ENCODE results near the gene HTRA3.

Gene HTRA3

DNA sequence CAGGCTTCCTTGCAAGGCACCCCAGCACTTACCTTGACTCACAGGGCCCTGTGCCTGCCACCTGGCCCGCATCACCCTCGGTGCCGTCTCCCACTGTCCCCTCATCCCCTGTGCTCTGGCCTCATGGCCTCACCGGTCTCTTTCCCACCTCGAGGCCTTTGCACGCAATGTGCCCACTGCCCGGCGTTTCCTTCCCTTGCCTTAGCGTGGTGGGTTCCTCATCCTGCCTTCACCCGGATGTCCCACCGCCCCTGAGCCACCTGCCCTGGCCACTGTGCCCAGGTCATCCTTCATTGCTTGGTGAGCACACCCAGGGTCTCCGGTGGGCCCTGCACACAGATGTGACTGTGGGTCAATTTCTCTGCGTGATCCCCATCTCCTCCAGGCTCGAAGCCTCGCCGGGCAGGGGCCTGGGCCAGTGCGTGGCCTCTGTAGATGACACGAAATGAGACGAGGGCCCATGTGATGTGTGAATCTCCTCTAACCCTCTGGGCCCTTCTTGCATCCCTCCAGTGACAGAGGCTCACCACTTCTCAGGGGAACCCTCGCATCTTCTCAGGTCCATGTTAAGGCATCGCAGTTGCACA is 4.6 kb downstream of the HTRA3 start:
- no peaks in the 10 kb centered on the region for H4K20me1 ChIP-seq (ENCODE audit: insufficient read depth, low read length)

DNA sequence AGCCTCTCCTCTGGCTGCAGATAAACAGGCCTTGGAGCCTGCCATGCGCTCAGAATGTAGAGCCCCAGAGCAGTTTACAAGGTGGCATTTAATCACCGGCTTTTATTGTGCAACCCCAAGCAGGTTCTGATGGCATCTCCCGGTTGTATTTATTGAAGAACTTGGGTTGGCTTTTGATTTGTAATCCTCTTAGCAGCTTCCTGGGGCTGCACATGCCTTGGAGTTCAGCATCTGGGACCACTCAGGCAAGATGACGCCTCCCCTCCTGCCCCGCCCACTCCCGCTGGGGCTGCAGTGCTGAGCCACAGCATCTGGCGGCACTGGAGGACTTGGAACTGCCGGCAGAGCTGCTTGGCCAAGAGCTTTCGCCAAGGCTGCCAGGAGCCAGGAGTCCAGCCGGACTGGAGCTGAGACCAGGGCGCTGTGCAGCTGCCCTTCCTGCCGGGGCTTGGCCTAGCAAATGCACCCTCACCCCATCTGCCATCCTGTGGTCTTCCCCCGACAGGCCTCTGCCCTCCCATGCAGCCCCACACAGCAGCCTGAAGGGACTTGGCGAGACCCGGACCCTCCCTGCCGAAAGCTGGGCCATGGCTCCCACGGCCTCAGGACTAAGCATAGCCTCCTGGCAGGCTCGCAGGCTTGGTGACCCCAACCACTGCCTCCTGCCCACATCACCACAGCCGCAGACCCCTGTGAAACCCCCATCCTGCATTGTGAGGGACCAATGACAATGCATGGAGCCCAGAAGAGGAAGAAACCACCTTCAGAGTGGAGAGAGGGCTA is 5.4 kb downstream of the HTRA3 start:
- Histone ChIP-seq H3K9me3 (ENCODE audit: insufficient read depth, low read length) (no peaks in the 10 kb centered on the region), H3K4me1 (ENCODE audit: low read length) (no peaks in the 10 kb centered on the region), H3K9ac (ENCODE audit: low read length) (no peak overlapping the region), H3K4me3 (ENCODE audit: low read length) (no peak overlapping the region), H3K79me2 (ENCODE audit: low read length) (no peaks in the 10 kb centered on the region), H3K27ac (ENCODE audit: low read length) (no peak overlapping the region), H3K27me3 (ENCODE audit: low read depth, low read length) (no peaks in the 10 kb centered on the region), H4K20me1 (ENCODE audit: insufficient read depth, low read length) (no peaks in the 10 kb centered on the region), H3K4me2 (ENCODE audit: low read length) (no peak overlapping the region), H2AFZ (ENCODE audit: low read depth, low read length) (no peak overlapping the region), H3K36me3 (replicated peaks; ENCODE audit: low read depth, low read length) (no peaks in the 10 kb centered on the region)
- no peak for TF ChIP-seq EZH2phosphoT487 (IDR thresholded peaks at IDR 0.05; ENCODE audit: low read depth)

More for the DNA sequence above, 4.6 kb downstream of the HTRA3 start:
- Histone ChIP-seq H3K79me2 (ENCODE audit: low read length) (no peaks in the 10 kb centered on the region), H3K4me1 (ENCODE audit: low read length) (no peaks in the 10 kb centered on the region), H3K27ac (ENCODE audit: low read length) (no peak overlapping the region), H3K9ac (ENCODE audit: low read length) (no peak overlapping the region), H3K9me3 (ENCODE audit: insufficient read depth, low read length) (no peaks in the 10 kb centered on the region), H3K27me3 (ENCODE audit: low read depth, low read length) (no peaks in the 10 kb centered on the region), H3K36me3 (replicated peaks; ENCODE audit: low read depth, low read length) (no peaks in the 10 kb centered on the region), H3K4me3 (ENCODE audit: low read length) (no peak overlapping the region), H2AFZ (ENCODE audit: low read depth, low read length) (no peak overlapping the region), H3K4me2 (ENCODE audit: low read length) (no peak overlapping the region)
- TF ChIP-seq, protein P1, sequence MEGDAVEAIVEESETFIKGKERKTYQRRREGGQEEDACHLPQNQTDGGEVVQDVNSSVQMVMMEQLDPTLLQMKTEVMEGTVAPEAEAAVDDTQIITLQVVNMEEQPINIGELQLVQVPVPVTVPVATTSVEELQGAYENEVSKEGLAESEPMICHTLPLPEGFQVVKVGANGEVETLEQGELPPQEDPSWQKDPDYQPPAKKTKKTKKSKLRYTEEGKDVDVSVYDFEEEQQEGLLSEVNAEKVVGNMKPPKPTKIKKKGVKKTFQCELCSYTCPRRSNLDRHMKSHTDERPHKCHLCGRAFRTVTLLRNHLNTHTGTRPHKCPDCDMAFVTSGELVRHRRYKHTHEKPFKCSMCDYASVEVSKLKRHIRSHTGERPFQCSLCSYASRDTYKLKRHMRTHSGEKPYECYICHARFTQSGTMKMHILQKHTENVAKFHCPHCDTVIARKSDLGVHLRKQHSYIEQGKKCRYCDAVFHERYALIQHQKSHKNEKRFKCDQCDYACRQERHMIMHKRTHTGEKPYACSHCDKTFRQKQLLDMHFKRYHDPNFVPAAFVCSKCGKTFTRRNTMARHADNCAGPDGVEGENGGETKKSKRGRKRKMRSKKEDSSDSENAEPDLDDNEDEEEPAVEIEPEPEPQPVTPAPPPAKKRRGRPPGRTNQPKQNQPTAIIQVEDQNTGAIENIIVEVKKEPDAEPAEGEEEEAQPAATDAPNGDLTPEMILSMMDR (IDR thresholded peaks at IDR 0.05; ENCODE audit: low read depth, low read length): no peak
- no peak for TF ChIP-seq EZH2phosphoT487 (IDR thresholded peaks at IDR 0.05; ENCODE audit: low read depth)

DNA sequence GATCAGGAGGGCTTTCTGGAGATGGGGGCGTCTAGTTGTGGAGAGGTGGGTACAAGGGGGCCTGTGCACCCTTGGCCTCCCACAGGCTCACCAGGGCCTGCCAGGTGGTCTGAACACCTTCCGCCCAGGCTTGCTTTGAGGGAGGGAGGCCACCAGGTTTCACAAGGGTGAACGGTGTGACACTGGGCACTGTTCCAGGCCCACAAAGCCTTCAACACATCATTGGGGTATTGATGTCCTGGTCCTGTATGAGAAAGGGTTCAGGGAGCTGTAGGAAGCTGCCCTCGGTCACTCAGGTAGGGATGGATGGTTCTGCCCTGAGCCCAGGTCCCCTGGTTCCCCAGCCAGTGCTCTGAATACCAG is 6.0 kb downstream of the HTRA3 start:
- Histone ChIP-seq H3K9ac (ENCODE audit: low read length) (no peak overlapping the region), H3K9me3 (ENCODE audit: insufficient read depth, low read length) (no peaks in the 10 kb centered on the region), H3K27ac (ENCODE audit: low read length) (no peak overlapping the region), H3K79me2 (ENCODE audit: low read length) (no peaks in the 10 kb centered on the region), H3K4me1 (ENCODE audit: low read length) (no peaks in the 10 kb centered on the region), H4K20me1 (ENCODE audit: insufficient read depth, low read length) (no peaks in the 10 kb centered on the region), H3K36me3 (replicated peaks; ENCODE audit: low read depth, low read length) (no peaks in the 10 kb centered on the region), H3K27me3 (ENCODE audit: low read depth, low read length) (no peaks in the 10 kb centered on the region), H3K4me2 (ENCODE audit: low read length) (no peak overlapping the region), H2AFZ (ENCODE audit: low read depth, low read length) (no peak overlapping the region), H3K4me3 (ENCODE audit: low read length) (no peak overlapping the region)
- TF ChIP-seq EZH2phosphoT487 (IDR thresholded peaks at IDR 0.05; ENCODE audit: low read depth): no peak
- TF ChIP-seq, protein P1 (IDR thresholded peaks at IDR 0.05; ENCODE audit: low read depth, low read length): no peak

DNA sequence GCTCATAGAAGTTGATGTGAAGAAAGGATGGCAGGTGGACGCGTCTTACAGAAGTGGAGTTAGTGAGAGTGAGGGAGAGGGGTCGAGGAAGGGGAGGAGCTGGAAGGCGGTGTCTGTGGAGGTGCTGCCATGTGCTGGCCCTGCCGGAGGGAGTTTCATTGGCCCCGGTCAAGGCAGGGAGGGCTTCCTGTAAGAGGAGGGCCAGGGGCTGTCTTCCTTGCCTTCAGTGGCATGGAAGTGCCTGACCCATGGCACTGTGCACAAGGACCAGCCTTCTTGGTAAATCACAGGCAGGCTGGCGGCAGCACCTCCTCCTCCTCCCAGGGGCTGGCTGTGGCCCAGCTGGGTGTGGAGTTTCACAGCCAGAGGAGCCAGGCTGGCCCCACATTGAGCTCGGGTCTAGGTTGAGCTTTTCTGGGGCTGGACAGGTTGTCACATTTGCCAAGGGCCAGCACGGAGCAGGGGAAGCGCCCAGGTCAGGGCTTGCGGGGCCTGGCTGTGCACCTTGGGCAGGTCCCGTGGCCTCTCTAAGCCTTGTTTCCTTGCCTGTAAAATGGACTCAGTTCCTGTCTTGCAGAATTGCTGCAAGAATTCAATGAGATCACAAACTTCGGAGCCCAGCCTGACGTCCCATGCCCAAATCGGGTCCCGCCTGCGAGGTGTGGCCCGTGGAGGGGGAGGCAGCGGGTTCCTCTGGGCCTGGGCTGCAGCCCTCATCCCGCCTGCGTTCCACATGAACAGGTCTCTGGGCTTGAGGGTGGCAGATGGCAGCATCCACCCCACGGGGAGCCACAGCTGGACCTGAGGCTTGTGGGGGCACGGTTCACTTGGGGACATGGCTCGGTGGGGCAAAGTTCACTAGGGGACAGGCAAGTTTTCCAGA is 7.0 kb downstream of the HTRA3 start:
- Histone ChIP-seq H3K9me3 (ENCODE audit: insufficient read depth, low read length) (no peaks in the 10 kb centered on the region), H3K36me3 (replicated peaks; ENCODE audit: low read depth, low read length) (no peaks in the 10 kb centered on the region), H3K79me2 (ENCODE audit: low read length) (no peaks in the 10 kb centered on the region), H3K27ac (ENCODE audit: low read length) (no peak overlapping the region), H3K9ac (ENCODE audit: low read length) (no peak overlapping the region), H3K4me3 (ENCODE audit: low read length) (no peak overlapping the region), H4K20me1 (ENCODE audit: insufficient read depth, low read length) (no peaks in the 10 kb centered on the region), H3K4me2 (ENCODE audit: low read length) (no peak overlapping the region), H2AFZ (ENCODE audit: low read depth, low read length) (no peak overlapping the region), H3K4me1 (ENCODE audit: low read length) (no peaks in the 10 kb centered on the region), H3K27me3 (ENCODE audit: low read depth, low read length) (no peaks in the 10 kb centered on the region)
- TF ChIP-seq, protein P1 (IDR thresholded peaks at IDR 0.05; ENCODE audit: low read depth, low read length): no peak
- no peak for TF ChIP-seq EZH2phosphoT487 (IDR thresholded peaks at IDR 0.05; ENCODE audit: low read depth)
